CD4-positive, alpha-beta T cell treated with Interleukin-4 for 1 hour (primary cell): ENCODE measurements around the gene ZDHHC12.

Experiments used
- DNase-seq, 2 donors: peaks; one replicate each; pipeline ENCODE4 v3.0.0-alpha.2; 2020 to 2022

The ZDHHC12 gene

DNA sequence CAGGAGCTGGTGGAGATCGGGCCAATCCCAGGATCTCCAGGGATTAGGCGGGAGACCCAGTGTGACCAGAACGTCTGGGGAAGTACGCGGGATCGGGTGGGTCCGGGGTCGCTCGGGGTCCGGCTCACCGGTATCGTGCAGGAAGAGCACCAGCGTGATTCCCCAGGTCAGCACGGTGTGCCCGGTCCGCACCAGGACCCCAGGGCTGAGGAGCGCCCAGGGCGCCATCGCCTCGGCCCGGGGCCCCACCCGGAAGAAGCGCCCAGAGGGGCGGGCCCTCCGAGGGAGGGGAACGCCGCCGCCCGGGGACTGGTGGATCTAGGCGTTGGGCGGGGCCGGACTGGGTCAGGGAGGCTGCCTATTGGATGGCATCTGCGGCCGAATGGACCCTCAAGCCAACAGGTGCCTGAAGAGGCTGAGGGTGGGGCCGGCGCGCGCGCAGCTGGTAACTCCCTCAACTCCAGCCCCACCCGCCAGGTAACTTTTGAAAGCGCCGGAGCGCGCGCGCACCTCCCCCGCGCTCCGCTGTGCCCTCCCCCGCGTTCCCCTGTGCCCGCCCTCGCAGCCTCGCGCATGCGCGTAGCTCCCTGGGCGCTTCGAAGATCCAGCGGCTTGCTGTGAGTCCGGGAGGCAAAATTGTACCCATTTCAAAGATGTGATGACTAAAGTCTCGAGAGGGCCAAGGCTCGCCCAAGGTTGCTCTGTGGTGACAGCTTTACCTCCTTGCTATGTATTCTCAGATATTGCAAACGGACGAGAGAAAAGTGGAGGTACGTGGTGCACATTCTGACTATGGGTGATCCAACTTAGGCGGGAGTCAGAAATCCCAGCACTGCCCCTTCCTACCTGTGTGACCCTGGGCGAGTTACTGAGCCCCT, at the start of gene ZDHHC12:
Gene ZDHHC12, minus strand, starts transcription at position 262 of the 878 bp plus-strand sequence. Its CDS starts 34 bp downstream, at position 228.
- DNase-seq = peak; percentile 99

DNA sequence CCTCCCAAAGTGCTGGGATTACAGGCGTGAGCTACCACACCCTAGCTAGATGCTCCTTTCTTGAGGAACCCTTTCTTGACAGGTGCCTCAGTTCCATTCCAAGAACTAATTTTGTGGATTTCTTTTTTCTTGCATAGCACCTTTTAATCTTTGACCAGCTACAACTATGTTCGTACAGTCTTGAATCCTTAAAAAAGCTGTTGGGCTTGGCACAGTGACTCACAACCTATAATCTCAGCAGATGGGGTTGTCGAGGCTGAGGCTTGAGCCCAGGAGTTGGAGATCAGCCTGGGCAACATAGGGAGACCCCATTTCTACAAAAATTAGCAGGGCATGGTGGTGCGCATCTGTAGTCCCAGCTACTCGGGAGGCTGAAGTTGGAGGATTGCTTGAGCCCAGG, 49.1 kb upstream of the ZDHHC12 start:
- no peak for DNase-seq

DNA sequence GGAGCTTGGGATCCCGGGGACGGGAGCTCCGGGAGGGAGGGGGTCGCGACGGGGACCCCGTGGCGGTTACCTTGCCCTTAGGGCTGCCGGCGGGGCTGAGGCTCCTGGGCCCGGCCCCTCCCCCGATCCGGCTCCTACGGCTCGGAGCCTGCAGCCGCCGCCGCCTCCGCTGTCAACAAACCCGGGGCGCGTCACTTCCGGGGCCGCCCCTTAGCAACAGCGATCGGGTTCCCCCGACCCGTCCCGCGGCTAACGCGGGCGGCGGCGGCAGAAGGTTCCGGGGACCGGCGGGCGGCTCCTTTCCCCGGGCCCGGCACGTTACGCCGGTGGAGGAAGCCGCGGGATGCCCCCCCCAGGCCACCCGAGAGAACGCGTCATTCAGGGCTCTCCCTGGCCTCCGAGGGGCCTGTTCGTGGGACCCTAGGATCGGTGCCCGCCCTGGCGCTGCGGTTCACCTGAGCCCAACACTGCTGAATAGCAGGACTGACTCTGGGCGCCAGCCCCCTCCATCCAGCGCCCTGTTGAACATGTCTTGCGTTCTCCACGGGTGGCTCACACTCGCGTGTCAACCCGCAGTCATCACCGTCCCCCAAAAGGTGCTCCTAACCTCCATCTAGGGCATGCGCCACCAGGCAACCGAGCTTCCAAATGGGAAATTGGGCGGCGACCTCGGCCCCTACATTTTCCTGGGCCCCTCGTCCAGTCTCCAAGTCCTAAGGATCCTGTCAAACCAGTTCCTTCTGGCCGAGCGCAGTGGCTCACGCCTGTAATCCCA, 48.0 kb upstream of the ZDHHC12 start, which contains the start of gene ZER1:
Gene ZER1, minus strand, starts transcription at position 183 of the 775 bp plus-strand sequence. CDS start 16,362 bp downstream, outside the sequence.
- peak; percentile 92 to 93 for DNase-seq

DNA sequence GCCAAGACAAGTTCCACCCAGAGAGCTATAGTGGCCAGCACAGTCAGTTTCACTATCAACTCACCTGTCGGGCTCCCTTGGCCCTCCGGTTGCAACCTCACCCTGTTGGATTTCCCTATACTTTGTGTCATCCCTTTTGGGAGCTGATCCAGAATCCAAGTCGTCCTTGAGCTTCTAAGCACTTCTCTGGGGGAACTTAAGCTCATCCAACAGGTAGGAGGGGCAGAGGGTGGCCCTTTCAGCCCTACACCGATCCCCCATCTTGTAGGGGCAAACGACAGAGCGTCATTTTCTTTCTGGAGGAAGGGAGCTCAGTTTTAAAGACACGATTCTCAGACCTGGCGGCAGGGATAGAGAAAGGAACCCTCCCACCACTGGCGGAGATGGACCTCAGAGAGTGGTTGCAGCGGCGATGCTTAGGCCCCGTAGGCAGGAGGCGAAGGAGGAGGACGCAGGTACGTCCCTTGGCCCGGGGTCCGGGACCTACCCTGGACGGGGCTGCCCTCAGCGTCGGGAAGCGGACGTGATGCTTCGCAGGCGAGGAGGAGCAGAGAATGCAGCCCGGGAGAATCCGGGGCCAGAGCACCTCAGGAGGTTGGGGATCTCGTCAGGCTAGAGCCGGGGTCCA, 47.3 kb upstream of the ZDHHC12 start:
- DNase-seq = peak in 1 of 2 donors; percentile 32

- DNase-seq = no peak
Measured at GRCh38 chr9:128770286-128771030, 46.5 kb upstream of the ZDHHC12 start.

GRCh38 chr9:128768606-128769005, 44.7 kb upstream of the ZDHHC12 start:
- DNase-seq = no peak

- no peak for DNase-seq
Measured at GRCh38 chr9:128765499-128765898, 41.6 kb upstream of the ZDHHC12 start.

DNA sequence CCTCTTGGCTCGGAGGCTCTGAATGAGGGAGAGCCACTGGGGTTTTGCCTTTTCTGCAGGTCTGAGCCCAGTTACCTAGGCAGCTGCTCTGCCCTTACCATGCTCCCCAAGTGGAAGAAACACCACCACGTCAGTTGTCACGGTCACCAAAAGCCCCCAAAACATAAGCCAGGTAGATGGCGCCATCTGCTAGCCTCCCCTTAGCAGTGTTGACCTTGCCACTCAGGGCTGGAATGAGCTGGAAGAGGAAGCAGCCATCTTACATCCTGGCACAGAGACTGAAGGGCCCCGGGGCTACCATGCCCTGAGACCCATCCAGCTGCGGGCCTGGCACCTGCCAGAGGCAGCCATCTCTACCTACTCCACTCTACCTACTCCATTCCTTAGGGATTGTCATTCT, 40.4 kb upstream of the ZDHHC12 start:
- DNase-seq = no peak

DNA sequence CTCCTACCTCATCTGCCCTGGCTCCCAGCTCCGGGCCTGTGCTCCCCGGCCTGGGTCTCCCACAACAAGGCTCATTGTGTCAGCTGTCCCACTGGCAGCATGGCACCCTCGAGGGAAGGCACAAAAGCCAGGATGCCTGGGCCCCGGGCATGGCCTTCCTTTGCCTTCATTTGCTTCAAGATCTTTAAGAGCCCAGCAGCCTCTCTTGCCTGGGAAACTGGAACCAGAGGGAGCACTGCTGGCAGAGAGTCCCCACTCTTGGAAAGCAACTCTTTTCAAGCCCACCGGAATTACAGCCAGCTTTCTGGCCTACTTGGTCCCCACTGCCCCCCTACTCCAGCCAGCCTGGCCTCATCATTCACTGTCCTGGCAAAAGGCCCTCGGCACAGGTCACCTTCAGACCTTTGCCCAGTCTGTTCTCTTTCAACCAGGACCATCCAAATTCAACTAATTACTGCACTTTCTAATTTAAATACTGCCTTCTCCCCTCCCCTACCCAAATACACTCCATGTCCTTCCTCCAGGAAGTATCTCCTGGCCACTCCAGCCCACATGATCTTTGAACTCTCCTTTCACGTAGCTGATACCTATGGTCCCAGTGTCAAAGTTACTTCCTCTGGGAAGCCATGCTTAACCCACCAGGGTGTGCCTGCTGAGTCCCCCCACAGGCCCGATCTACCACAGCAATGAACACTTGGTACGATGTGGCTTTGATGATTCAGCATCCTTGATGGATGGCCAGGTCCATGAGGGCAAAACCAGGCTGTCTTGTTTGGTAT, 38.9 kb upstream of the ZDHHC12 start:
- DNase-seq = no peak

DNA sequence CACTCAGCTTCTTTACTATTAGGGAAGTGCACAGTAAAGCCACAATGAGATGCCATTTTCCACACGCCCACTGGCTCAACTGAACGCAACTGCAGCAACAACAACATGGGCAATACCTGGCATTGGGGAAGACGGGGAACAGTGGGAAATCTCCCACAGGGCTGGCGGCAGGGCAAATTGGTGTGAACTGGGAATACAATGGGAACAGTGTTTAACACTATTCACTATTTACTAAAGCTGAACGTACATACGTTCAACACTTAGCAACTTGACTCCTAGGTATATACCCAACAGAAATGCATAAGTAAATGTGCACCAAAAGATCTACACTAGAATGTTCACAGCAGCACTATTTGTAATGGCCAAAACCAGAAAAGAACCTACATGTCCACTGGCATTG, 33.7 kb upstream of the ZDHHC12 start:
- no peak for DNase-seq

DNA sequence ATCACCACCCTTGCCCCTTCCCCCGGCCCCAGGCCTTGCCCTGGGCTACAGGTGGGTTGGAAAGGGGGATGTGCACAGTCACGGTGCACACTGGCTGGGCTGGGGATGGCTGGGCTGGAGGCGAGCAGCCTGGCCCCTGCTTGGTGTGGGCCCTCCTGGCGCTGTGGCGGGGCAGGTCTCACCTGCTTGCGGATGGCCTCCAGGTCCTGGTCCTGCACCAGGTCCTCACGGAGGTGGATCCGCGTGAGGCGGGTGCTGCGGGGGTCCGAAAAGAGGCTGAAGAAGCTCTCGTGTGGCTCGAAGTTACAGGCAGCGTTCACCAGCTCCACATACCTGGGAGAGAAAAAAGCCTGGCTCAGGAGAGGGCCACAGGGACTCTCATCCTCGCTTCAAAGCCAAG, 29.7 kb upstream of the ZDHHC12 start:
- no peak for DNase-seq

DNA sequence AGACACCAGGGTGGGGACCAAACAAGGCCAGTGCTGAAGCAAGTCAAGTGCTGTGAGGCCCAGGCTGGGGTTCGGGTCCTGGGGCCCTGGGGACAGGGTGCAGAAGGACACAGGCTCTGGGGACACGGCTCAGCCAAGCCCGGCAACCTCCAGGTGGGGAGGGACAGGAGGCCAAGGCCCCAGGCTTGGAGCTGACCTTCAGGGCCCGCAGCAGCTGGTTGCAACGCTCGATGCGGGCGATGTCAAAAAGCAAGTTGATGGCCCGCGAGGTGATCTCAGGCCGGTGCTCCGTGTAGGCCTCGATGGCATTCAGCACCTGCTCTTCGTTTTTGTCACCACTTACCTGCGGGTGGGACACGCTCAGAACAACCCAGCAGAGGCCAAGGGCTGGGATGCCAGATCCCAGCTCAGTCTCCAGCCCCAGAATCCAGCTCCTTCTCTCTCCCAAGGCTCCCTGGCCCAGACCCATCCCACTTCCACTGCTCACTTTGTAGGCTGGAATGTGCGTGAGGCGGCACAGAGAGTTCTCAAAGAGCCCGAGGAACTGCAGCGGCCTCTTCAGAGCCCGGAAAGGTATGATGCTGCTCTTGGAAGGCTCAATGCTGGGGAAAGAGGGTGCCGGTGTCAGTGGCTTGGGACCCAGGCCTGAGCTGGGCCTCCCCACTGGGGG, 27.1 kb upstream of the ZDHHC12 start:
- DNase-seq = no peak

GRCh38 chr9:128747241-128747640, 23.3 kb upstream of the ZDHHC12 start:
- no peak for DNase-seq

- DNase-seq = no peak
Measured at GRCh38 chr9:128743421-128743820, 19.5 kb upstream of the ZDHHC12 start.

GRCh38 chr9:128742401-128742800, 18.5 kb upstream of the ZDHHC12 start:
- no peak for DNase-seq

- DNase-seq = no peak
Measured at GRCh38 chr9:128735373-128735772, 11.4 kb upstream of the ZDHHC12 start.

GRCh38 chr9:128733256-128733655, 9.3 kb upstream of the ZDHHC12 start:
- peak; percentile 17 to 38 for DNase-seq

- DNase-seq = no peak
Measured at GRCh38 chr9:128732576-128732975, 8.6 kb upstream of the ZDHHC12 start.

DNA sequence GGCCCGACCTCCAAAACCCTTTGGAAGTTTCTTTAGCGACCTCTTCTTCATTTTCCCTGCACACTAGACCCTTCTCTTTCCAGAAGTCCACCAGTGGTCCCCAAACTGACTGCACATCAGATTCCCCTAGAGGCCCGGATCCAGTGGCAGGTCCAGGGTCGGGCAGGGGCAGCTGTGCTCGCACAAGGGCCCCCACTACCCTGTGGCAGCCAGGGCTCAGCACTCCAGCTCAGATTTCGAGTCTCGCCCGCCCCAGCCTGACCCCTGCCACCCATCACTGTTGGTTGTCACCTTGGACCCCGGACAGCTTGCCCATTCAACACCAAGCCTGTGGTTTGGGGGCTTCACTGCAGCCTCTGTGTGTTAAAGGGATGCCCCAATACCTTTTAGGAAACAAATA, 7.8 kb upstream of the ZDHHC12 start:
- DNase-seq = no peak

DNA sequence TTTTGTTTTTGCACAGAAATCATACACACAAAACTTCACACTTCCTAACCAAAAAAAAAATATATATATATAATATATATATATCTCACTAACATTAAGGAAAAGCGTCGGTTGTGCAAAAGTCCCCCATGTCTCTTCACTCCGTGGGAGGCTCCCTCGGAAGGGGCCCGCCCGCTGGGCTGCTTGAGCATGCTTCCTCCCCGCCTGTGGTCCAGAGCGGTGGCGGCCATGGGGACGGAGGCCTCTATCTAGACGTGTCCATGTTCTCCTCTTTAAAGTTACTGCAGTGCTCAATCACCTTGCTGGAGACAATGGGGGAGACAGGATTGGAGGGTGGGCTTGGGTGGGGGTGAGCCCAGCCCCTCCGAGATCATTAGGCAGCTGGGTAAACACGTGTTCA, 7.2 kb upstream of the ZDHHC12 start:
- no peak for DNase-seq
